Subcutaneous adipose tissue (tissue), 4 donors: ENCODE measurements around the gene ZNF91. TPM values are rescaled to one million over a fixed set of nuclear protein-coding genes. Genes with fewer than 3 reads are reported as not detected.

ENCODE experiments used
- total RNA-seq, 4 donors: library from RNA; depleted of rRNA; stranded (reverse); fragments of >200 nt; gene quantifications; one replicate each; pipeline ENCODE4 v1.1.0, GENCODE V29; 2016
- TF ChIP-seq, protein P1 (sequence below): fragments of 450-650 bp; IDR thresholded peaks from one replicate; pipeline ENCODE4 v1.5.1; 2016; ENCODE audit warnings: low read depth, mild to moderate bottlenecking, control low read depth, antibody characterized with exemption, moderate library complexity

Gene ZNF91
- total RNA-seq, 4 donors from 2014 or later, result 75.3 to 158 (median 108) TPM

DNA sequence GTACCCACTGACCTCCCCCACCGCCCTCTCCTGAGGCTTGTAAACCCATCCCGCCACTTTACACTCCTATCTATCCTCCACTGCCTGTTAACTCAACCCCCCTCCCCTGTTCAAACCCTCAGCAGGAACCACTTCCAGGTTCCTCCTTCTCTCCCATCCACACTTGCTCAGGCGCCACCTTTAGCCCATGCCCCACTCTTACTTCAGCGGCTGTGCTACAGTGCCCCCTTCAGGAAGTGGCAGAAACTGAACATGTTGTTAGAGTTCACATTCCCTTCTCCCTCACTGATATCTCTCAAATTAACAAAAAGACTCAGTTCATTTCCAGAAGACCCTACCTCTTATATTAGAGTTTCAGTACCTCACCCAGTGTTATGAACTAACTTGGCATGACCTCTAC, 49.4 kb downstream of the ZNF91 start:
- TF ChIP-seq, protein P1, sequence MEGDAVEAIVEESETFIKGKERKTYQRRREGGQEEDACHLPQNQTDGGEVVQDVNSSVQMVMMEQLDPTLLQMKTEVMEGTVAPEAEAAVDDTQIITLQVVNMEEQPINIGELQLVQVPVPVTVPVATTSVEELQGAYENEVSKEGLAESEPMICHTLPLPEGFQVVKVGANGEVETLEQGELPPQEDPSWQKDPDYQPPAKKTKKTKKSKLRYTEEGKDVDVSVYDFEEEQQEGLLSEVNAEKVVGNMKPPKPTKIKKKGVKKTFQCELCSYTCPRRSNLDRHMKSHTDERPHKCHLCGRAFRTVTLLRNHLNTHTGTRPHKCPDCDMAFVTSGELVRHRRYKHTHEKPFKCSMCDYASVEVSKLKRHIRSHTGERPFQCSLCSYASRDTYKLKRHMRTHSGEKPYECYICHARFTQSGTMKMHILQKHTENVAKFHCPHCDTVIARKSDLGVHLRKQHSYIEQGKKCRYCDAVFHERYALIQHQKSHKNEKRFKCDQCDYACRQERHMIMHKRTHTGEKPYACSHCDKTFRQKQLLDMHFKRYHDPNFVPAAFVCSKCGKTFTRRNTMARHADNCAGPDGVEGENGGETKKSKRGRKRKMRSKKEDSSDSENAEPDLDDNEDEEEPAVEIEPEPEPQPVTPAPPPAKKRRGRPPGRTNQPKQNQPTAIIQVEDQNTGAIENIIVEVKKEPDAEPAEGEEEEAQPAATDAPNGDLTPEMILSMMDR, result no peak

- TF ChIP-seq, protein P1, result no peak
These were observed 51.7 kb downstream of the ZNF91 start for GRCh38 chr19:23343434-23344010.

DNA sequence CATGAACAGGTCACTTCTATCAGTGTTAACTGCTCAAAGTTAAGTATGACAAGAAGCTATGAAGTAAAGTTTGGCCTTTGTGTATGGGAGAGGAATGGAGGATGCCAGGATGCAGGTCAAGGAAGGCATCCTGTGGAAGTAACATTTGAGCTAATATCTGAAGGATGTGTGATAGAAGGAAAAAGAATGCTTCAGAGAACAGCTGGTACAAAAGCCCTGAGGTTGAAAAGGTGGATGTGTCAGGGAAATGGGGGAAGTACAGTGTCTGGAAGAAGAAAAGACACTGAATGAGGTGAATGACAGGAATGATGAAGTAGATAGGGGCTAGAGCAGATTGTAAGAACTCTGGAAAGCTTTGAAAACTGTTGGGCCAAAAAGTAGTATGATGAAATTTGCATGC, 67.1 kb downstream of the ZNF91 start:
- TF ChIP-seq, protein P1, result no peak

GRCh38 chr19:23321953-23322549, 73.2 kb downstream of the ZNF91 start:
- TF ChIP-seq, protein P1, result no peak

GRCh38 chr19:23318143-23318542, 77.1 kb downstream of the ZNF91 start:
- TF ChIP-seq, protein P1, result no peak

GRCh38 chr19:23315286-23315685, 80.0 kb downstream of the ZNF91 start:
- TF ChIP-seq, protein P1, result no peak

- TF ChIP-seq, protein P1, result no peak
These were observed 80.6 kb downstream of the ZNF91 start for GRCh38 chr19:23314505-23315251.
